Fibroblast of peridontal ligament (primary cell): Measurements from ENCODE around the gene NCOR2.

Experiments used
- DNase-seq: peaks from one replicate; pipeline ENCODE4 v3.0.0-alpha.2; 2010; ENCODE audit errors: extremely low read depth

Gene NCOR2

DNA sequence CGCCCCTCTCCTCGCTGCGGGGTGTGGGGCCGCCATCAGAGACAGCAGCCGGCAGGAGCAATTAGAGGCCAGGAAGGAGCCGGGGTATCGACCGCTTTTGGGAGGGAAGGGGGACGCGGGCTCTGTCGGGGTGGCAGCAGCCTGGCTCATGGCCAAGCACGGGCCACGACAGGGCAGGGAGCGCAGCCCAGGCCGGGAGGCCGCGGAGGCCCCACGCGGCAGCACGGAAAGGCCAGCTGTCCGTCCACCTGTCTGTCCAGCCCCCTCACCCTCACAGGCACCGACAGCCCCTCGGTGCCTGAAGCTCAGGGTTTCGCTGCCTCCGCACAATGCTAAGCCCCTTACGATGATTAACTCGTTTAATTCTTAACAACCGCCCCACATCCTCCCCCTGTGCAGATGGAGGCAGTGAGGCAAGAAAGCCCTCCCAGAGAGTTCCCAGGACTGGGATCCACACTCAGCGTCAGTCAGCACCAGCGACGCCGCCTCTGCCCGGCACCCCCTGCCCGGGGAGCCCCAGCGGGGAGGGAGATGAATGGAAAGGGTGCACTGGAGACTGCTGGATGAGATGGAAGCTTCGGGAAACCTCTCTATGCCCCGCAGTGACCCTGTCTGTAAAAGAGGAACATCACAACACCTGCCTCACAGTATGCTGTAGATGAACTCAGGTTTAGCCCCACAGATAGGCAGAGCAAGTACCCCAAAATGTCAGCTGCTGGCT, 23.7 kb downstream of the NCOR2 start:
- no peak for DNase-seq

- DNase-seq: no peak
Observed at GRCh38 chr12:124543052-124543589, 24.3 kb downstream of the NCOR2 start.

GRCh38 chr12:124542021-124542949, 25.1 kb downstream of the NCOR2 start:
- no peak for DNase-seq

- no peak for DNase-seq
Observed at GRCh38 chr12:124541322-124541721, 26.1 kb downstream of the NCOR2 start.

DNA sequence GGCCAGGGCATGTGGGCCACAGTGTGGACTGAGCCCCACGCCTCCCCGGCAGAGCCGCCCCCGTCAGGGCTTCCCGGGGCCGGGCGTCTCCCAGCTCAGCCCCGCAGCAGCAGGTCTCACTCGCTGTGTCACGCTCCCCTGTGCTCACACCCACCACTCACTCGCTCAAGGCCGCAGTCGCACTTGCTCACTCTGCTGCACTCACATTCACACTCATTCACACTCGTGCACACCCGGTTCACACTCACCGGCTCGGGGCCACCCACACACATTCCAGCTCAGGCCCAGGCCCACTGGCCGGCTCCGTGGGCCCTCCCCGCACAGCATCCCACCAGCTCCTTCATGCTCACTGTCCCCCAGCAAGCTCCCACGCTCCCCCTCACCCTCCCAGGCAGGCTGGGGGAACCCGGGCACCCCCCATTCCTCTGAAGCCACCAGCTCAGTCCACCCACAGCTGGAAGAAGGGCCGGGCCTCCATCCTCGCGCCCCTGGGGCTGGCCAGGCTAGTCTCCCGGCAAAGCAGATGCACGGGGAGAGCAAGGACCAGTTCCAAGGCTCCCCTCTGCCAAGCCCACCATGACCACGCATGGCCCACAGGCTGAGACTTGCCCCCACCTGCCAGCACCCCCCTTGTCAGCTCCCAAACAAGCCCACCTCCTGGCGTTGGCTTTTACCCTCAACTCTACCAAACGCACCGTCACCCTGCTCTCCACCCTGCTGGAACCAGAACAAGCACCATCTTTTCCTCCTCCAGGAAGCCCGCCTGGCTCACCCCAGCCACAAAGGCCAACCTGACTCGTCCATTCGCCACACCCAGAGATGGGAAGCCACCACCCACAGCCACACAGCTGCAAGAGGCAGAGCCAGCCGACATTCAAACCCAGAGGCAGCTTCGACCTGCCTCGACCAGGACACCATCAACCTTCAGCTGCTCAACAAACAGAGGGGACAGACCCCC, 28.0 kb downstream of the NCOR2 start:
- no peak for DNase-seq

DNA sequence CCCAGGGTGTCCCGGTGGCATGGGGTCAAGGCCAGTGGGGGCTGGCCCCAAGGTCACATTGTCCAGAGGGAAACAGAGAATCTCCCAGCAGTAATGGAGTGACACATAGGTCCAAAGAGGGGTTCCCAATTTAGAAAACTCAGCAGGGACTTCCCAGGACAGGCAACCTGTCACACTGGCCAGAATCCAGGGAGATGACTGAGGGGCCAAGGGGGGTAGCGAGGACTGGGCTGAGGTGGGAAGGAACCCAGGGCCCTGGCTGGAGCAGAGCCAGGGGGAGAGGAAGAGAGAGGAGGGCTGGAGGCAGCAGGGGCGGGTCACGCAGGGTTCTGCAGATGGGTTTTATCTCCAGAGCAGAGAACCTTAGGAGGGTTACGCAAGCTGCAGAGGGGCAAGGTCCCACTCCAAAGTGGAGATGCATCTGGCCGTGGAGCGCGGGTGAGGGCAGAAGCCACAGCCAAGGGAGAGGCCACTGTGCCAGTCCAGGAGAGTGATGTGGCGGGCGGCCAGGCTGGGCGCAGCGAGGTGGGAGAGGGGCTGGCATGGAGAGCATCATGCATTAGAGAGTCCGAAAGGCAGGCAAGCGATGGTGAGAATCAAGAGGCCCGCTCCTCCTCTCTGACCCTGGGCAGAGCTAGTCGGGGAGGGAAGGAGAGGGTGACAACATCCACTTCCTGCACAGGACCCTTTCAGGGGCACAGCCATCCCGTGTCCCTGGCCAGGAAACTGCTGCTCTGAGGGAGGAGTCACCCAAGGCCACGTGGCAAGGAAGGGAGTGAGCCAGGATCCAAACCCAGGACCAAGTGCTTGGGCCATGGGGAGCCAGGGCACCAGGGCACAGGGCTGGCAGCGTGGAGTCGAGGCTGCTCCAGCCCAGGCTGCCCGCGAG, 29.0 kb downstream of the NCOR2 start:
- no peak for DNase-seq

DNA sequence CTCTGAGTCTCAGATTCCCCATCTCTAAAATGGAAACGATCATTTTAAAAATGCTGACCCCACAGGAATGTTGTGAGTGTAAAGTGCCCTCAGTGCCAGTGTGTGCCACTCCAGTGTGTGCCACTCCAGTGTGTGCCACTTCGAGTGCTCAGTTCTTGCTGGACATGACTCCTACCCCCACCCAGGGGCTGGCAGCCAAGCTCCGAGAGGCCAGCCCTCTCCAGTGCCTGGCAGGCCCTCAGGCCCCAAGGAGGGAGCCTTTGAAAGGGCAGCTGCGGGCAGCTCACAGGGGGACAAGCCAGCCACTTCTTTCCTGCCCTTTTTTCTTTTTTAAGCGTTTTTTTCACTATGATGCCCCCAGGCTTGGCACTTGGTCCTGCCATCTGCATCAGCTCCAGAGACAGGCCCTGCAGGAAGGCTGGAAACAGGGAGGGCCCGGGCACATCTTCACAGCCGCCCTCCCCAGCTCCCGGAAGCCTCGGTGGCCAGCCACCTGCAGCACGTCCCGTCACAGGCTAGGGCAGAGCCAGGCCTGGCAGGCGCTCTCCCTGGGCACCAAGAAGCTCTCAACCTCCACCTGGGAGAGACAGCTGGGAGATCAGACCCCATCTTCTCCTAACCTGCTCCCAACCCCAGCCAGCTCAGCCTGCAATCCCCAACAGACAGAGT, 29.8 kb downstream of the NCOR2 start:
- DNase-seq: no peak

- peak; percentile 45 for DNase-seq
Observed at GRCh38 chr12:124536641-124537040, 30.8 kb downstream of the NCOR2 start.

DNA sequence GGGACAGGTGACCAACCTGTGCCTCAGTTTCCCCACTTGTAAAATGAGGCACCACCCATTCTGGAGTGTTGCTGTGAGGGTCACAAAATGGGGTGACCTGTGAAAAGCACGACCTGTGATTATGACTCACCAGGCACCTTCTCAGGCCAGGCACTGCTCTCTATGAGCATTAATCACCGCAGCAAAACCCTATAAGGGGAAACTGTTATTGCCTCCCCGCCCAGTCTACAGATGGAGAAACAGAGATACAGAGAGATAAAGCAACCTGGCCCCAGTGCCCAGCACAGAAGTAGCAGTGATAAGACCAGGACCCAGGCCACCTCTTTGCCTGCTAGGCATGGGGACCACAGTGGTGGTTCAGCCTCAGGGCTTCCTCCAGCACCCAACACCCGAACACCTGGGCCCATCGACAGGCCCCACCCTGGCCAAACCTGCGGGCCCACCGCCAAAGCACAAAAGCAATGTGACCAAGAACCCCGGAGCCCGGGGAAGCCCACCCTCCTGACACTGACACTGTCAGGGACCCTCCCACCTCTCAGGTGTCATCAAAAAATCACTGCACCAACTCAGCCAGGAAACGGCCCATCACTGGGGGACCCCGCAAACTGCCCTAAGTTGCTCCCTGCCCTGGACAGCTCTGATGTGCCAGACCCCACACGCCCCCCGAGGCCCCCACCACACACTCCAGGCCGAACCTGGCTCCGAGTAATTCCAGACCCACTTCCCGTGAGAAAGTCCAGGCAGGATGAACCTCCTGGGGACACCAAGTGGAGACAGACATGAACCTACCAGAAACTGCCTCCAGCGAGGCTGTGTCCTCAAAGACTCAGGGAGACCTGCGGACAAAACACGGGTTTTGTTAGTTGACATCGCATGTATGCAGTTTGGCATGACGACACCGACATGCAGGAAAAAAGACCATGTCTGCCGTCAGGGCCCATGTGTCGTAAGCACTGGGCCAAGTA, 32.4 kb downstream of the NCOR2 start:
- DNase-seq: no peak

- no peak for DNase-seq
Observed at GRCh38 chr12:124533456-124533855, 34.0 kb downstream of the NCOR2 start.

DNA sequence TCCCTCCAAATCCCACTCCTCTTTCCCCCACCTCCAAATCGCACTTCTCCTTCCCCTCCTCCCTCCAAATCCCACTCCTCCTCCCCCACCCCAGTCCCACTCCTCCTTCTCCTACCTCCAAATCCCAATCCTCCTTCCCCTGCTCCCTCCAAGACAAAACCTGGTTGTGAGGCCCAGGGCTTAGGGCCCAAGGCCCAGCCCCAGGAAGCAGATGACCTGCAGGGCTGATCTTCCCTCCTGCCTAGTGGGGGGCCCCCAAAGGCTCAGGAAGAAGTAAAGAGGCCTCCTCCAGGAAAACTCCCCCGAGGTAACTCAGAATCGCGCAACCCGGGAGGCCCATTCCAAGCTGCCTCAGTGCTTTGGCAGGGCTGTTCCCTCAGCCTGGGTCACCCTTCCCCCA, 34.4 kb downstream of the NCOR2 start:
- DNase-seq: no peak

DNA sequence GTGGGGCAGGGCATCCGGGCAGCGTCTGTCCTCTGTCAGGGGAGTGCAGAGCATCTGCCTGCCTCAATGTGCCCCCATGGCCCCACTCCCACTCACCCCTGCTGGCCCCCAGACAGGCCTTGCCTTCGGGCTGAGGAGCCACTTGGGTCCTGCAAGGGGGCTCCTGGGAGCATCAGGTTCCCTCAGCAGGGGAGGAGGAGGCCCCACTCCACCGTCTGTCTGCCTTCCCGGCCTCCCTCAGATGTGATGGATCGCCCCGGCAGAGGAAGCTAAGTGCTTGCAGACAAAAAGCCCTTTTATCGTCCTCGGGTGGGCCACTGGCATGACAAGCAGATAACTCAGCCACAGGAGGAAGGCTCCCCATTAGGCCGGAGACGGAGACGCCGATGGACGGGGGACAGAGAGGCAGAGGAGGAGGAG, 35.1 kb downstream of the NCOR2 start:
- DNase-seq: no peak

DNA sequence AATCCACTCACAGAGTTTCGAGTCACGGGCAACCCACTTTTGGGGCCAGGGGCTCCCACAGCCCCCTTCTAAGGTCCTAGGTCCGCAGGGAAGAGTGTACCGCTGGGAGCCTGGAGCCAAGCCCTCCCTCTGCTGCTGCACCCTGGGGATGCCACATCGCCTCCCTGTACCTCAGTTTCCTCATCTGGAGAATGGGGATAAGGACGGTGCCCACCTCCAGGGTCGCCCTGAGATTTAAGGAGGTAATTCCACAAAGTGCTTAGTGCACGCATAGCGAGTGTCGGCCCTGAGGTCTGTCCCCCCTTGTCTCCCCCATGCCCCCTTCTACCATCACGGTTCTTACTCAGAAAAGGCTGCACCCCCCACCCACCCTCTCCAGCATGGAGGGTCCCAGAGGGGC, 35.5 kb downstream of the NCOR2 start:
- DNase-seq: no peak

DNA sequence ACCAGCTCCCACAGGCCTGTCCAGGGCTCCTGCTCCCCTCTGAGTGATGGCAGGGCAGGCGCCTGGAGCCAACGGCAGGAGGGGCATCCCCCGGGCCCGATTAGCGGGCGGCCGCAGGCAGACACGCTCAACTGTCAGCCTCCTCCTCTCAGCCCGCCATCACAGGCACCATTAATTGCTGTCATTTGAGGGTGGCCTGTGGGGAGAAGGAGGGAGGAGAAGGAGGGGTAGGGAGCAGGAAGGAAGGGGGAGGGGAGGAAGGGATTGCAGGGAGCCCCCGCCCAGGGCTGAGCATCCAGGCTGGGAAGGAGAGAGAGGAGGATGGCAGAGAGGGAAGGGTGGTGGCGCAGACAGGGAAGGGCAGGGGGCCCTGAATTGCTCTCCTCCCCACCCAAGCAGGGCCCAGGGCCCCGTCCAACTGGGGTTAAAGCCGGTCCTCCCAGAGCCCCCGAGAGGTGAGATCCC, 36.1 kb downstream of the NCOR2 start:
- no peak for DNase-seq

GRCh38 chr12:124530637-124531263, 36.7 kb downstream of the NCOR2 start:
- DNase-seq: no peak

- no peak for DNase-seq
Observed at GRCh38 chr12:124529565-124530276, 37.7 kb downstream of the NCOR2 start.

DNA sequence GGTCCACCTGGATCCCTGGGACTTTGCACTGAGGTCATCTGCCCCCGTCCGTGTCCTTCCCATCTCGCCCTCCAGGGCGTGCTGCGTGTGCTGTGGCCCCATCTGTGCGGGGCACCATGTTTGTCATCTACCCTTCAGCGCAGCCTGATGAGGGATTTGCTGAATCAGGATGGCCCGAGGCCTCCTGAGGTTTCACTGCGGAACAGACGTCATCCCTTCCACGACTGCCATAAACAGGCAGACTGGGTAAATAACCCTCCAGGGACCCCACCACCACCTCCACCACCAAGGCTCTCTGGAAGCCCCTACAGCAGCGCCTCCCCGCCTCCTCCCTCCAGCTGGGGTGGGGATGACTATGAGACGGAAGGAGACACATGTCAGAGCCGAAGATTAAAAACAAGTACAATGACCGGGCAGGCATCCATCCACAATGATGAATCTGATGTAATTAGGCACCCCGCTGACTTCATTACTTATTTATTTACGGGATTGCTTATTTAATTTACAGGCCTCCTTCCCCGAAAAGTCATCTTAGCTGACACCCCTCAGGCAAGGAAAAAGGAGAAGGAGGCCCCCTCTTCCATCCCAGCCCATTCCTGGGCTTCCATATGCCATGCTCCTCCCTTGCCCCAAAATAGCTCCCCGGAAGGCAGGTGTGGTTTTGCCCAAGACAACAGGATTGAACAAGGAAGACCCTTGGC, 39.4 kb downstream of the NCOR2 start:
- peak; percentile 53 for DNase-seq
